GM18526 (cell line): ENCODE results near the gene MKRN2OS.

Experiments
- POLR2A ChIP-seq: IDR thresholded peaks from 3 replicates; pipeline ENCODE4 v1.6.1; 2011; ENCODE audit not compliant: insufficient read length; ENCODE audit errors: extremely low read depth

MKRN2OS gene, protein sequence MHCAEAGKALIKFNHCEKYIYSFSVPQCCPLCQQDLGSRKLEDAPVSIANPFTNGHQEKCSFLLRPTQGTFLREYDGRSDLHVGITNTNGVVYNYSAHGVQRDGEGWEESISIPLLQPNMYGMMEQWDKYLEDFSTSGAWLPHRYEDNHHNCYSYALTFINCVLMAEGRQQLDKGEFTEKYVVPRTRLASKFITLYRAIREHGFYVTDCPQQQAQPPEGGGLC

DNA sequence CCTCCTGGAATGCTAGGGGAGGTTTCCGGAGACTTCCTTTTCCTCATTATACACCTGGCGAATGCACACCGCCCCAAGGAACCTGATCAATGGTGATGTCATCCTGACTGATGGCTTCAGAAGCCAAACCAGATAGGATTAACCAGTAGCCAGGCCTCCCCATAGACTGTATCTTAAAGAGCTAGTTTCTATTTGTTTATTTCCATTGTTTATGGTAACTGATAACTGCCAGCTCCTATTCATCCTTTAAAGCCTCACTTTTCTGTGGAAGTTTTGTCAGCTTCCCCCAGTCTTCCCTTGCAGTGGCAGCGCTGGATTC, at the start of gene MKRN2OS:
MKRN2OS (minus strand) TSS at position 27 of the 319 bp plus-strand sequence. CDS start 35 bp downstream, outside the sequence.
- TF ChIP-seq POLR2A = no peak

GRCh38 chr3:12593473-12593872, 48.2 kb upstream of the MKRN2OS start:
- TF ChIP-seq POLR2A = no peak

DNA sequence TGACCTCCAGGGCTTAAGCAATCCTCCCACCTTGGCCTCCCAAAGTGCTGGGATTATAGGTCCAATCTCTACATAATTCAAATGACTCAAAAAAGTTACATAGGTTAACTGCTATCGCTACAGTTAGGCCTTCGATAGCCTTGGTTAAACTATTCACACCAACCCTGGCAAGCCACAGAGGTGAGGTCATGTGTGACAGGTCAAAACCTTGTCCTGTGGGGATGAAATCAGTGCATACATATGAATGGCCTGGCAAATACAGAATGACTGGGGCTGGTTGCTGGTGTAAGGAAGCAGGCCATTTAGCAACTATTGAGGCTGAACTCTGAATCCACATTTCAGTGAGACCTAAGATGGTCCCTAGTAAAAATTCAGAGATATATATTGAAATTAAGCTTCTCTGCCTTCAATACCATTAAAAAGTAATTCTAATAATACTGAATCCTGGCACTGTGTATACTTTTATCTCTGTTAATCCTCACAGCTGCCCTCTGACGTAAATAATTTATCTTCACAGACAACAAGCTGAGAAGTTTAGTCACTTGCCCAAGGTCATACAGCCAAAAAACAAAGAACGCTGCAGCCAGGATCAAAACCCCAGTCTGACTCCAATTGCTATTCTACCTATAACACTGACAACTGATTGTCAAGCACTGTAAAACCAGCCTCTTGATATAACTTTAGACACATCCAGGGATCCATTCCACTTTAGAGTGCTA, 46.9 kb upstream of the MKRN2OS start:
- no peak for TF ChIP-seq POLR2A

- no peak for TF ChIP-seq POLR2A
Measured at GRCh38 chr3:12591456-12591855, 46.2 kb upstream of the MKRN2OS start.

GRCh38 chr3:12590096-12590495, 44.8 kb upstream of the MKRN2OS start:
- no peak for TF ChIP-seq POLR2A

DNA sequence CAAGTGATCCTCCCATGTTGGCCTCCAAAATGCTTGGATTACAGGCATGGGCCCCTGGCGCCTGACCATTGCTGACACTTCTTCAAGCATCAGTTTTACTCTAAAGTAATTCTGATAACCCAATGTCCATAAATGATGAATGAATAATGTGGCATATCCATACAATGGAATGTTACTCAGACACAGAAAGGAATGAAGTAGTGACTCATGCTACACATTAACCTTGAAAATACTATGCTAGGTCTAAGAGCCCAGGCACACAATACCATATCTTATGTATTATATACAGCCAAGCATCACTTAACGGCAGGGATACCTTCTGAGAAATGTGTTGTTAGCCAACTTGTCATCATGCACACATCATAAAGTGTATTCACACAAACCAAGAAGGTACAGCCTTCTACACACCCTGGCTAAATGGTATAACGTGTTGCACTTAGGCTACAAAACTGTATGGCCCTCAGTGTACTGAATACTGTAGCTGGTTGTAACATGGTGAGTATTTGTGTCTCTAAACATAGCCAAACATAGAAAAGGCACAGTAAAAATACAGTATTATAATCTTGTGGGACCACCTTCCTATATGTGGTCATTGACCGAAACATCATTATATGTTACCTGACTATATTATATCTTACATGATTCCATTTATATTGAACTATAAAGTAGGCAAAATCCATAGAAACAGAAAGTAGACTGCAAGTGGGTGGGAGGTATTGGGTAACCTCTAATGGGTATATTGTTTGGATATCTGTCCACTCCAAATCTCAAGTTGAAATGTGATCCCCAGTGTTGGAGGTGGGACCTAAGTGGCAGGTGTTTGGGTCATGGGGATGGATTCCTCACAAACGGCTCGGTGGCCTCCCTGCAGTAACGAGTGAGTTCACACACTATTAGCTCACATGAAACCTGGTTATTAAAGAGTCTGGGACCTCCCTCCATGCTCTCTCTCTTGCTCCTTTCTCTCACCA, 43.0 kb upstream of the MKRN2OS start:
- TF ChIP-seq POLR2A = no peak

GRCh38 chr3:12586403-12586802, 41.1 kb upstream of the MKRN2OS start:
- TF ChIP-seq POLR2A = no peak

GRCh38 chr3:12585970-12586369, 40.7 kb upstream of the MKRN2OS start:
- TF ChIP-seq POLR2A = no peak

DNA sequence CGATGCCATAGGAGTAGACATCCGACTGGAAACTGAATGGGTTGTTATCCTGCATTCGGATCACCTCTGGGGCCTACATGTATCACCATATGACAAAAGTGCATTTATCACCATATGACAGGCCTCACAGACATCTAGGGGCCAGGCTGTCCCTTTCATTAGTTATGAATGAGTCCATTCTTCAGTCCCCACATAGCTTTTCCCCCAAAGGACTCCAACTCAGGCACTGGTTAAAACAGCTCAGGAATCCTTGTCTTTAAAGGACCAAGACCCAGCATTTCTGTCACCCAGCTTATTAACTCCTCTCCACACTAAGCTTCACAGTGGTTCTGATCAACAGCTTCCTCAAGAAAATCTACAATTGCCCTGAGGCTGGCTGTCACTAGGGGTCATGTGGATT, 39.9 kb upstream of the MKRN2OS start:
- TF ChIP-seq POLR2A = no peak

DNA sequence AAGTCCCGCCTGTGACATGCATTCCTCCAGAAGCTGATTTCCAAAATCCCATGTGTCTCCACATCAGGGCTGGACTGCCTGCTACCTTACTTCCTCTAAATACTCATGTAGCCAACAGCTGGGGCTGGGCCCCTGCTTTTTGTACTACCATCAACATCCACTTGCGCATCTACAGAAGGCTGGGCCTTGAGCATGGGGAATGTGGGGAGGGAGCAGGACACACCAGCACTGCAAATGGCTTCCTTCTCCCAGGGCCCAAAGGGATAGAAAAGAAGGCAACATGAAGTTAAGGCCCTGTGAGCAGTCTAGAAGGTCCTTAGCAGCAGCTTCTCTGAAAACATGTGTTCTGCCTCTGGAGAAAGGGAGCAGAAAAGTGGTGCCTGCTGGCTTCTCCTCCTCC, 38.8 kb upstream of the MKRN2OS start:
- TF ChIP-seq POLR2A = no peak

DNA sequence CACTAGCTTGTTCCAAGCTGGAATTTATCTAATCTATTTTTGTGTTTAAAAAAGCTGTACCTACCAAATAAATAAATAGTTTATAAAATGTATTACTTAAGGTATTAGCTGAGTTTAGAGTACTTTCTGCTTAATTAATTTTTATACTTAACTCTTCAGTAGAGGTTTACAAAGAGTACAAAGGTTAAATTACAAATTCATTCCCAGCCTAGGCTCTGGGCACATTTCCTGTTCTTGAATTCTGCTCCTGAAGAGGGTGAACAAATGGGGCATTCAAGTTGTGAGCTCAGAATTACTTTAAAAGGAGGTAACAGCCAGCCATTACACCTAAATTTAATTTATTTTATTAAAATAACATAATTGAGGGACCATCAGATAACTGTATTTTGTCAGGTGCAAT, 38.0 kb upstream of the MKRN2OS start:
- TF ChIP-seq POLR2A = no peak

GRCh38 chr3:12582730-12583129, 37.4 kb upstream of the MKRN2OS start:
- no peak for TF ChIP-seq POLR2A

- TF ChIP-seq POLR2A = no peak
Measured at GRCh38 chr3:12579905-12580304, 34.6 kb upstream of the MKRN2OS start.

GRCh38 chr3:12579456-12579855, 34.2 kb upstream of the MKRN2OS start:
- TF ChIP-seq POLR2A = no peak

DNA sequence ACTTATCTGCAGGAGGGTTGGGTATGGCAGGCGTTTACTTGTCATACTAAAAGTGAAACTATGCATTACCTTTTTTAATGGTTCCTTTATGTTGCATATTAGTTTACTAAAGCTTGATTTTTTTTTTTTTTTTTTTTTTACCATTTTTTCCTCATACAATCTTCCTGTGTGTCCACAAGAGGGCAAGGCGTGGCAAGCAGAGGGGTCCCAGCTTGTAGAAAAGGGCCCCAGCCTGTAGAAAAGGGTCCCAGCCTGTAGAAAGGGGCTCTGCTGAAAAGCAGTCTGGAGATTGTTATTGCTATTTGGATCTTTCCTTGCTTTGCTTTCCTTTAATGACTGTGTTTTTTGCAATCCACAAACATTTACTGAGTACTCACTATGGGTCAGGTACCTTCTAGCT, 33.4 kb upstream of the MKRN2OS start:
- TF ChIP-seq POLR2A = no peak

DNA sequence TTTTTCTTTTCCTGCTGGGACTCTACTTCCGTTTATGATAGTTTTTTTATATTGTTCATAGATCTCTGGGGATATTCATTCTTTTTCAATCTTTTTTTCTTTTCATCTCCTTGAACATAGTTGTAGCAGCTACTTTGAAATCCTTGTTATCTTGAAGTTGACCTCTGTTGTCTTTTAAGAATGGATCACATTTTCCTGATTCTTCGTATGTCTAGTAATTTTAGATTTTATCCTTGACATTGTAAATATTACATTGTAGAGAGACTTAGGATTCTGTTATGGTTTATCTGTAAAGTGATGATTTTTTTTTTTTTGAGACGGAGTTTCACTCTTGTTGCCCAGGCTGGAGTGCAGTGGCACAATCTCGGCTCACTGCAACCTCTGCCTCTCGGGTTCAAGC, 32.1 kb upstream of the MKRN2OS start:
- no peak for TF ChIP-seq POLR2A
